Measurements from ENCODE around the gene ITPR1.

ITPR1 gene

DNA sequence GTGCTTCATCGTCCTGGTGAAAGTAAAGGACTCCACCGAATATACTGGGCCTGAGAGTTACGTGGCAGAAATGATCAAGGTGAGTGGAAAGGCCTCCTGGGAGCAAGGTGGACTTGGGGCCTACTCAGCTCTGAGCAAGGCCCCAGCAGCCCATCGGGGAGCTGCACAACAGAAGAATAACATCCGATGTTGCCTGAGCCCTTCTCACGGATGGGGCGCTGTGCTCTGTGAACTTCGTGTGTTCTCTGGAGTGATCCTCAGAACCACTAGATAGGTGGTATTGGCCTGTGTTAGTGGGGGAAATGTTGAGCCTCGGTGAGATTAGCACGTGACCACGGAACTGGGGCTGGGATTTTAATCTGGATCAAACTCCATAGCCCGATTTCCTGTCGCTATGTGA, 325.0 kb downstream of the ITPR1 start:
- DNase-seq (ENCODE audit: extremely low read depth, low read depth): no peak
- TF ChIP-seq CTCF (IDR thresholded peaks at IDR 0.05; ENCODE audit: low read depth, low read length): no peak

DNA sequence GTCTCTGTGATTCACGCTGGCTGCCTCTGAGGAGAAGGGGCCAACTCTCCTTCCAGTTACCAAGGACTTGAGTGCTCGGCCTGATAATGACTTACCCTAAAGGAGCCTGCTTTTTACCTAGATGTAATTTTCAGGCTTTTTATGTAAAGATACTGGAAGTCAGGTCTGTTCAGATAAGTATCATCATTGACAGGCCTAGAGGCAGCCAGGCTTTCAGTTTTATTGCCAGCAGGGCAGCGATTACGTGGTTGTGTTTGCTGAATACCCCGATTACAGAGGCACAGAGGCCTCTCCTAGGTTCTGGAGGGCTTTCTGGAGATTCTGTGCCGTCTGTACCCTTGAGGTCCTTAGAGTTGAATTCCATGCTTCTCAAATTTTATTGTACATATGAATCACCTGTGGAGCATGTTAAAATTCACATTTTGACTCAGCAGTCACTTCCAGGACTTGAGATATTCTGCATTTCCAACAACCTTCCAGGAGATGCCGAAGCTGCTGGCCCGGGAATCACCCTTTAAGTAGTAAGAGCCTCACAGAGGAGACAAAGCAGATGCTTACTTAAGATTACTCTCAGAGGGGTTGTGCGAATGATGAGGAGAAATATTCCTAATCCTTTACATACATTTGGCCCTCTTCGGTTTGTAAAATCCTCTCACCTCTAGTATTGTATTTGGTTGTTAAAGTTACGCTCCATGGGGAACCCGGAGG, 326.0 kb downstream of the ITPR1 start:
- no peak for DNase-seq (ENCODE audit: extremely low read depth, low read depth)
- TF ChIP-seq CTCF (IDR thresholded peaks at IDR 0.05; ENCODE audit: low read depth, low read length): no peak

DNA sequence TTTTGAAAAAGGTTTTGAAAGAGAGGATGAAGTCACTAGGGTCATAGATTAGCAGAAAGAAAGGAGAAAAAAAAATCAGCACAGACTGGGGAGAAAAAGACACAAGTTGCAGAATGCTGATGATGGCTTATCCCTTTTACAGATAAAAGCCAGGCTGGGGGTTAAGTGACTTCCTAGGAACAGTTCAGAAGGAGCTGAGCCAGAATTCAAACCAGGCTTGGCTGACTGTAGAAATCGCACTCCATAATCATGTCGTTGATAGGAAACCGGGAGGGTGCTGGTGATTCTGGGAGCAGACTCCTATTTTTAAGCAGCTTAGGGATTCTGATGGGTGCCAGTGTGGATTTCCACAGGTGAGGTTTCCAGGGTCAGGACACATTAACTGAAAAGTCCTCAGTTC, 326.6 kb downstream of the ITPR1 start:
- TF ChIP-seq CTCF (IDR thresholded peaks at IDR 0.05; ENCODE audit: low read depth, low read length): no peak
- no peak for DNase-seq (ENCODE audit: extremely low read depth, low read depth)

GRCh38 chr3:4820296-4821121, 327.4 kb downstream of the ITPR1 start:
- DNase-seq (ENCODE audit: extremely low read depth, low read depth): no peak
- no peak for TF ChIP-seq CTCF (IDR thresholded peaks at IDR 0.05; ENCODE audit: low read depth, low read length)

- TF ChIP-seq CTCF (IDR thresholded peaks at IDR 0.05; ENCODE audit: low read depth, low read length): no peak
- DNase-seq (ENCODE audit: extremely low read depth, low read depth): no peak
These were observed 328.2 kb downstream of the ITPR1 start for GRCh38 chr3:4821338-4821737.

GRCh38 chr3:4821975-4822374, 328.8 kb downstream of the ITPR1 start:
- no peak for TF ChIP-seq CTCF (IDR thresholded peaks at IDR 0.05; ENCODE audit: low read depth, low read length)
- no peak for DNase-seq (ENCODE audit: extremely low read depth, low read depth)

GRCh38 chr3:4822568-4822967, 329.4 kb downstream of the ITPR1 start:
- DNase-seq (ENCODE audit: extremely low read depth, low read depth): no peak
- no peak for TF ChIP-seq CTCF (IDR thresholded peaks at IDR 0.05; ENCODE audit: low read depth, low read length)
